ENCODE results near the gene COX7A1.
A peak's percentile ranks its signal among the peaks of the same experiment; 100 is the strongest.

The COX7A1 gene

DNA sequence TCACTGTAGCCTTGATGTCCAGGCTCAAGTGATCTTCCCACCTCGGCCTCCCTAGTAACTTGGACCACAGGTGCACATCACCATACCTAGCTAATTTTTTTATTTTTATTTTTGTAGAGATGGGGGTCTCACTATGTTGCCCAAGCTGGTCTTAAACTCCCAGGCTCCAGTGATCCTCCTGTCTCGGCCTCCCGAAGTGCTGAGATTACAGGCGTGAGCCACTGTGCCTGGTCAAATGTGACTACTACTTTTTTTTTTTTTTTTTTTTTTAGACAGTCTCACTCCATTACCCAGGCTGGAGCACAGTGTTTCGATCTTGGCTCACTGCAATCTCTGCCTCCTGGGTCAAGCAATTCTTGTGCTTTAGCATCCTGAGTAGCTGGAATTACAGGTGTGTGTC, 20.6 kb upstream of the COX7A1 start:
- DNase-seq (ENCODE audit: low read depth): no peak
- H3K4me3 ChIP-seq (ENCODE audit: low read length): no peak overlapping the region
- TF ChIP-seq, protein P1, sequence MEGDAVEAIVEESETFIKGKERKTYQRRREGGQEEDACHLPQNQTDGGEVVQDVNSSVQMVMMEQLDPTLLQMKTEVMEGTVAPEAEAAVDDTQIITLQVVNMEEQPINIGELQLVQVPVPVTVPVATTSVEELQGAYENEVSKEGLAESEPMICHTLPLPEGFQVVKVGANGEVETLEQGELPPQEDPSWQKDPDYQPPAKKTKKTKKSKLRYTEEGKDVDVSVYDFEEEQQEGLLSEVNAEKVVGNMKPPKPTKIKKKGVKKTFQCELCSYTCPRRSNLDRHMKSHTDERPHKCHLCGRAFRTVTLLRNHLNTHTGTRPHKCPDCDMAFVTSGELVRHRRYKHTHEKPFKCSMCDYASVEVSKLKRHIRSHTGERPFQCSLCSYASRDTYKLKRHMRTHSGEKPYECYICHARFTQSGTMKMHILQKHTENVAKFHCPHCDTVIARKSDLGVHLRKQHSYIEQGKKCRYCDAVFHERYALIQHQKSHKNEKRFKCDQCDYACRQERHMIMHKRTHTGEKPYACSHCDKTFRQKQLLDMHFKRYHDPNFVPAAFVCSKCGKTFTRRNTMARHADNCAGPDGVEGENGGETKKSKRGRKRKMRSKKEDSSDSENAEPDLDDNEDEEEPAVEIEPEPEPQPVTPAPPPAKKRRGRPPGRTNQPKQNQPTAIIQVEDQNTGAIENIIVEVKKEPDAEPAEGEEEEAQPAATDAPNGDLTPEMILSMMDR (conservative IDR thresholded peaks at IDR 0.05; ENCODE audit: low read length): no peak

DNA sequence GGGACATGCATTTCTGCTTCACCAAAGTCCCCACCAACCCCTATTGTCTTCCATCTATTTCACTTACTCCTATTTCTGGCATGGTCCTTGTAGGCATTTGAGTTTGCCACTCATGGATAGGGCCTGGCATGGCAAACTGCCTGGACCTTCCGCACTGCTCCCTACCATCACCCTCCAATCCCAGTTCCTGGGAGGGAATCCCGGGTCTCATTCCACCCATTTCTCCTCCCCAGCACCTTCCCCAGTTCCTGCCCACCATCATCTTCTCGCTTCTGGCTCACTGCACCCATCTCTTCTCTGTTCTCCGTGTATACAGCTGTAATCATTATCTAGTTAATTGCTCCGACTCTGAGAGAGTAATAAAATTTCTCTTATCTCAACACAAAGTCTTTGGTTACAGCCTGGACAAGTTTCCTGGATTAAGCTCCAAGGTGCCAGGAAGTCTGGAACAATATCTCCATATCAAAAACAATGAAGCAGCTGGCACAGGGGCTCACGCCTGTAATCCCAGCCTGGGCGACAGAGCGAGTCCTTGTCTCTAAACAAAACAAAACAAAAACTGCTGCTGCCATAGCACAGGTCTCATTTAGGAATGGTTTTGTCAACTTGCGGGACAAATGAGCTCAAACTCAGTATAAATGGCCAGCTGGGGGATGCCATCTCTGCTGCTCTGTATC, 17.0 kb upstream of the COX7A1 start:
- DNase-seq (ENCODE audit: low read depth): no peak
- H3K4me3 ChIP-seq (ENCODE audit: low read length): no peak overlapping the region
- TF ChIP-seq, protein P1 (conservative IDR thresholded peaks at IDR 0.05; ENCODE audit: low read length): no peak

DNA sequence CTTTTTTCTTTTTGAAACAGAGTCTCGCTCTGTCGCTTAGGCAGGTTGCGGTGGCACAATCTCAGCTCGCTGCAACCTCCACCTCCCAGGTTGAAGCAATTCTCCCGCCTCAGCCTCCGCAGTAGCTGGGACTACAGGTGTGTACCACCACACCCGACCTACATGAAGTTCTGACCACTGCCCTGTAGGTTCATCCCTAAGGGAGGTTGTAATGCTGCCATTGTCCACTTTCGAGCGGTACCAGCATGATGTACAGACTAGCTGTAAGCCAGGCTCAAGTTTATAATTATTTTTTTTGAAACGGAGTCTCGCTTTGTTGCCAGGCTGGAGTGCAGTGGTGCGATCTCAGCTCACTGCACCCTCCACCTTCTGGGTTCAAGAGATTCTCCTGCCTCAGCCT, 11.6 kb upstream of the COX7A1 start:
- no peak overlapping the region for H3K4me3 ChIP-seq (ENCODE audit: low read length)
- no peak for DNase-seq (ENCODE audit: low read depth)
- TF ChIP-seq, protein P1 (conservative IDR thresholded peaks at IDR 0.05; ENCODE audit: low read length): no peak

DNA sequence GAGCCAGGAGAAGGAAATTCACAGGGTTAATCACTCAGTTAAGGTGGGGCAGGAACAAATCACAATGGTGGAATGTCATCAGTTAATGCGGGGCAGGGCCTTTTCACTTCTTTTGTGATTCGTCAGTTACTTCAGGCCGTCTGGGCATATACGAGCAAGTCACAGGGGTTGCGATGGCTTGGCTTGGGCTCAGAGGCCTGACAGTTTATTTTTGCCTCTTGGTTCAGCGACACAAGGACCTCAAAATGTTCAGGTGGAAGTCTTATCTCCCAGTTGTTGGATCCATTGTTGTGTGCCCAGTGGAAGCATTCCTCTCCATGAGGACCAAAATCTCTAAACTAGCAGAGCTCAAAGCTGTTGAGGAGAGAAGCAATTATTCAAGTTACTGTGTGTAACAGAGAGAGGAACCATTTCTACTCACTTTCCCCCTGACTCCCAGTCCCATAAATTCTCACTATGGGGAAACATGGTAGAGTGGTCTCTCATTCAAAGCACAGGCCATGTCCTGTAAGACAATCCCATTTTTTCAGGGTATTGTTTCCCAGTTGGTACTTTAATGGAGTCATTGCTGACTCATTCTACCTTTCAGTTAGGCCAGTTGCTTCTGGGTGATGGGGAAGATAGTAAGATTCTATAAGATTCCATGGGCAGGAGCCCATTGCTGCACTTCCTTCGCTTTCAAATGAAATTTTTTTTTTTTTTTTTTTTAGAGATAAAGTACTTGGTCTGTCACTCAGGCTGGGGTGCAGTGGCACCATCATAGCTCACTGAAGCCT, 8.8 kb upstream of the COX7A1 start:
- TF ChIP-seq, protein P1 (conservative IDR thresholded peaks at IDR 0.05; ENCODE audit: low read length): no peak
- no peak overlapping the region for H3K4me3 ChIP-seq (ENCODE audit: low read length)
- DNase-seq (ENCODE audit: low read depth): no peak

DNA sequence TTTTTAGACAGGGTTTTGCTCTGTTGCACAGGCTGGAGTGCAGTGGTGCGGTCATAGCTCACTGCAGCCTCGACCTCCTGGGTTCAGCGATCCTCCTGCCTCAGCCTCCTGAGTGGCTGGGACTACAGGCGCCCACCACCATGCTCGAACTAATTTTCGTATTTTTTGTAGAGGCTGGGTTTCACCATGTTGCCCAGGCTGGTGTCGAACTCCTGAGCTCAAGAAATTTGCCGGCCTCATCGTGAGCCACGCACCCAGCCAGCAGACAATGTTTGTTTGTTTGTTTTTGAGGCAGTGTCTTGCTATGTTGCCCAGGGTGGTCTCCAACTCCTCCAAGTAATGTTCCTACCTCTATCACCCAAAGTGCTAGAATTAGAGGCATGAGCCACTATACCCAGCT, 879 bp upstream of the COX7A1 start:
- DNase-seq (ENCODE audit: low read depth): no peak
- TF ChIP-seq, protein P1 (conservative IDR thresholded peaks at IDR 0.05; ENCODE audit: low read length): no peak
- peak overlapping the region; percentile 62; the same call in 1 of the 2 replicates for H3K4me3 ChIP-seq (ENCODE audit: low read length)

DNA sequence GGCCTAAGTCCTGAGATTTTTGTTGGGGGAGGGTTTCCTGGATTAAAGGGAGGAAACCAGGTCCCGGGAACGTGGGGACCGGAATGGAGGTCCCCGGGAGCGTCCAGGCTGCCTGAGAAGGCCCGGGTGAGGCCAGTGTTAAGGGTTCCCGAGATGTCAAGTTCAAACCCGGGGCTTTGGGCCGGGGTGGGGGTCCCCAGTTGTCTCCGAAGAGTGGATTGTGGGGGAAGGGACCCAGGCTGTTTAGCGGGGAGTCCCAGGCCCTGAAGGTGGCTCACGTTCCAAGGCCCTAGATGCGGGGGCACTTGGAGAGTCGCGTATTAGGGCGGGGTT, 262 bp downstream of the COX7A1 start:
- DNase-seq (ENCODE audit: low read depth): no peak
- peak overlapping the region; percentile 62 for H3K4me3 ChIP-seq (ENCODE audit: low read length)
- TF ChIP-seq, protein P1 (conservative IDR thresholded peaks at IDR 0.05; ENCODE audit: low read length): no peak

Data from AG10803 (cell line).